ENCODE results near the gene ANXA10.

The ANXA10 gene

GRCh38 chr4:168120811-168121210 is 28.5 kb downstream of the ANXA10 start:
- TF ChIP-seq SIN3A (IDR thresholded peaks at IDR 0.05; ENCODE audit: borderline replicate concordance, insufficient read depth, low read length): no peak
- no peak for TF ChIP-seq REST (IDR thresholded peaks at IDR 0.05; ENCODE audit: insufficient read depth in 1 of 2, low read depth in 2 of 2, low read length in 2 of 2)
- no peak for TF ChIP-seq TAF1 (IDR thresholded peaks at IDR 0.05; ENCODE audit: borderline replicate concordance, insufficient read depth, low read length)
- TF ChIP-seq POLR2AphosphoS5 (IDR thresholded peaks at IDR 0.05; ENCODE audit: low read depth, low read length): no peak
- TF ChIP-seq FOXP2 (optimal IDR thresholded peaks at IDR 0.05; ENCODE audit: borderline replicate concordance, extremely low read depth, extremely low read length, insufficient read depth): no peak

GRCh38 chr4:168124008-168124641 is 31.8 kb downstream of the ANXA10 start:
- TF ChIP-seq POLR2AphosphoS5 (IDR thresholded peaks at IDR 0.05; ENCODE audit: low read depth, low read length) (no peak), TAF1 (IDR thresholded peaks at IDR 0.05; ENCODE audit: borderline replicate concordance, insufficient read depth, low read length) (no peak), REST (IDR thresholded peaks at IDR 0.05; ENCODE audit: insufficient read depth in 1 of 2, low read depth in 2 of 2, low read length in 2 of 2) (no peak), SIN3A (IDR thresholded peaks at IDR 0.05; ENCODE audit: borderline replicate concordance, insufficient read depth, low read length) (no peak), FOXP2 (optimal IDR thresholded peaks at IDR 0.05; ENCODE audit: borderline replicate concordance, extremely low read depth, extremely low read length, insufficient read depth) (no peak)

- no peak for TF ChIP-seq FOXP2 (optimal IDR thresholded peaks at IDR 0.05; ENCODE audit: borderline replicate concordance, extremely low read depth, extremely low read length, insufficient read depth)
- no peak for TF ChIP-seq SIN3A (IDR thresholded peaks at IDR 0.05; ENCODE audit: borderline replicate concordance, insufficient read depth, low read length)
- TF ChIP-seq POLR2AphosphoS5 (IDR thresholded peaks at IDR 0.05; ENCODE audit: low read depth, low read length): no peak
- TF ChIP-seq REST (IDR thresholded peaks at IDR 0.05; ENCODE audit: insufficient read depth in 1 of 2, low read depth in 2 of 2, low read length in 2 of 2): no peak
- no peak for TF ChIP-seq TAF1 (IDR thresholded peaks at IDR 0.05; ENCODE audit: borderline replicate concordance, insufficient read depth, low read length)
These were observed 34.6 kb downstream of the ANXA10 start for GRCh38 chr4:168126952-168127351.

GRCh38 chr4:168128601-168129000 is 36.3 kb downstream of the ANXA10 start:
- TF ChIP-seq FOXP2 (optimal IDR thresholded peaks at IDR 0.05; ENCODE audit: borderline replicate concordance, extremely low read depth, extremely low read length, insufficient read depth): no peak

- TF ChIP-seq REST (IDR thresholded peaks at IDR 0.05; ENCODE audit: insufficient read depth in 1 of 2, low read depth in 2 of 2, low read length in 2 of 2) (no peak), POLR2AphosphoS5 (IDR thresholded peaks at IDR 0.05; ENCODE audit: low read depth, low read length) (no peak), TAF1 (IDR thresholded peaks at IDR 0.05; ENCODE audit: borderline replicate concordance, insufficient read depth, low read length) (no peak), FOXP2 (optimal IDR thresholded peaks at IDR 0.05; ENCODE audit: borderline replicate concordance, extremely low read depth, extremely low read length, insufficient read depth) (no peak), SIN3A (IDR thresholded peaks at IDR 0.05; ENCODE audit: borderline replicate concordance, insufficient read depth, low read length) (no peak)
These were observed 36.9 kb downstream of the ANXA10 start for GRCh38 chr4:168129046-168129772.

Measured in PFSK-1 (cell line).